ENCODE measurements around the gene PSMD3. TPM values are rescaled to one million over a fixed set of nuclear protein-coding genes. Genes with fewer than 3 reads are reported as not detected.

PSMD3 gene
- total RNA-seq, 1 experiment from 2014 or later, result 229 TPM

GRCh38 chr17:40022497-40022896, 41.9 kb downstream of the PSMD3 start:
- DNase-seq (ENCODE audit: low spot score), result no peak

GRCh38 chr17:40022961-40023541, 42.4 kb downstream of the PSMD3 start:
- no peak for DNase-seq (ENCODE audit: low spot score)

- DNase-seq (ENCODE audit: low spot score), result peak; percentile 58
Measured at GRCh38 chr17:40023590-40024292, 43.1 kb downstream of the PSMD3 start.

- DNase-seq (ENCODE audit: low spot score), result peak; percentile 55
Measured at GRCh38 chr17:40024901-40025300, 44.3 kb downstream of the PSMD3 start.

GRCh38 chr17:40025559-40025958, 45.0 kb downstream of the PSMD3 start:
- no peak for DNase-seq (ENCODE audit: low spot score)

GRCh38 chr17:40025991-40026815, 45.6 kb downstream of the PSMD3 start:
- peak; percentile 52 for DNase-seq (ENCODE audit: low spot score)

GRCh38 chr17:40026816-40027613, 46.4 kb downstream of the PSMD3 start:
- peak; percentile 85 for DNase-seq (ENCODE audit: low spot score)

- DNase-seq (ENCODE audit: low spot score), result no peak
Measured at GRCh38 chr17:40027614-40028012, 47.0 kb downstream of the PSMD3 start.

GRCh38 chr17:40028595-40028994, 48.0 kb downstream of the PSMD3 start:
- no peak for DNase-seq (ENCODE audit: low spot score)

GRCh38 chr17:40031706-40032105, 51.1 kb downstream of the PSMD3 start:
- DNase-seq (ENCODE audit: low spot score), result no peak

- no peak for DNase-seq (ENCODE audit: low spot score)
Measured at GRCh38 chr17:40032322-40033320, 52.0 kb downstream of the PSMD3 start.

GRCh38 chr17:40033339-40033738, 52.7 kb downstream of the PSMD3 start:
- DNase-seq (ENCODE audit: low spot score), result no peak

GRCh38 chr17:40034426-40035161, 54.0 kb downstream of the PSMD3 start:
- DNase-seq (ENCODE audit: low spot score), result no peak

GRCh38 chr17:40035162-40035559, 54.6 kb downstream of the PSMD3 start:
- DNase-seq (ENCODE audit: low spot score), result no peak

- peak; percentile 66 for DNase-seq (ENCODE audit: low spot score)
Measured at GRCh38 chr17:40038882-40039513, 58.4 kb downstream of the PSMD3 start.

- no peak for DNase-seq (ENCODE audit: low spot score)
Measured at GRCh38 chr17:40041196-40041595, 60.6 kb downstream of the PSMD3 start.
